B cell (primary cell): ENCODE measurements around the gene ARHGAP32. TPM values are rescaled to one million over a fixed set of nuclear protein-coding genes. Genes with fewer than 3 reads are reported as not detected.
"Not testable (repeated sequence)": the region's sequence is repeated elsewhere in the genome, so short reads cannot be mapped to it uniquely, and the experiment has no call there.

Source experiments
- ATAC-seq: fragments of 200-7000 bp; cut with Tn5 transposase; one replicate; pipeline ENCODE4 v1.10.0; 2021; ENCODE audit warnings: low read depth, mild to moderate bottlenecking, moderate number of reproducible peaks, moderate library complexity
- CTCF ChIA-PET: fragments of 350-600 bp; sonication (Branson Sonifier 250); formaldehyde crosslinking; loops from one replicate; lab custom pipeline; 2021; ENCODE audit warnings: antibody characterized with exemption, inconsistent platforms; lab: Charles Lee
- POLR2A ChIA-PET: fragments of 350-600 bp; sonication (Branson Sonifier 250); formaldehyde crosslinking; loops from one replicate; lab custom pipeline; 2021; ENCODE audit warnings: antibody characterized with exemption; lab: Charles Lee
- DNase-seq: peaks from one replicate; pipeline ENCODE4 v3.0.0; 2013
- H2AFZ ChIP-seq: 2 replicates; pipeline ENCODE4 v1.6.1; 2012; ENCODE audit warnings: mild to moderate bottlenecking, low read depth, low read length; ENCODE audit not compliant: insufficient read depth, poor library complexity, severe bottlenecking
- H3K27ac ChIP-seq, 2 donors: 1 replicate in 1 of 2; 2 replicates in 1 of 2; pipeline ENCODE4 v1.5.1; 2012 to 2013; ENCODE audit warnings: low read length in 2 of 2, mild to moderate bottlenecking in 2 of 2, moderate library complexity in 1 of 2
- H3K27me3 ChIP-seq, 4 experiments: fragments of 200-600 bp in 1 of 4; sonication (generic) in 1 of 4; replicated peaks in 1 of 4; 1 replicate in 2 of 4; 2 replicates in 2 of 4; pipeline versions ENCODE4 v1.6.1 to v1.7.0; 2013 to 2016; ENCODE audit warnings: low read length in 3 of 4, mild to moderate bottlenecking in 2 of 4, mixed read lengths in 1 of 4, moderate library complexity in 1 of 4; ENCODE audit not compliant: insufficient read depth in 4 of 4, control insufficient read depth in 3 of 4; ENCODE audit errors: control extremely low read depth in 1 of 4
- H3K36me3 ChIP-seq, 2 experiments: replicated peaks in 1 of 2; 1 replicate in 1 of 2; 2 replicates in 1 of 2; pipeline versions ENCODE4 v1.6.1 to v1.7.1; 2013; ENCODE audit warnings: low read length in 1 of 2; ENCODE audit not compliant: insufficient read depth in 2 of 2, control insufficient read depth in 1 of 2; ENCODE audit errors: control extremely low read depth in 1 of 2, extremely low read depth in 1 of 2
- H3K4me1 ChIP-seq, 2 donors: fragments of 200-600 bp in 1 of 2; sonication (generic) in 1 of 2; 1 replicate in 1 of 2; 2 replicates in 1 of 2; pipeline versions ENCODE4 v1.5.1 to v1.6.1; 2013 to 2017; ENCODE audit warnings: low read length in 2 of 2; ENCODE audit not compliant: control insufficient read depth in 2 of 2, insufficient read depth in 2 of 2
- H3K4me2 ChIP-seq: replicated peaks from 2 replicates; pipeline ENCODE3; 2012; ENCODE audit warnings: mild to moderate bottlenecking, low read depth, low read length; ENCODE audit not compliant: poor library complexity, severe bottlenecking
- H3K4me3 ChIP-seq, 5 experiments: fragments of 200-600 bp in 1 of 5; sonication (generic) in 1 of 5; 1 replicate in 3 of 5; 2 replicates in 2 of 5; pipeline versions ENCODE4 v1.5.1 to v1.7.0; 2011 to 2016; ENCODE audit warnings: low read length in 4 of 5, mild to moderate bottlenecking in 4 of 5, low read depth in 2 of 5, control low read depth in 1 of 5, moderate library complexity in 1 of 5; ENCODE audit not compliant: insufficient read depth in 1 of 5; ENCODE audit errors: control extremely low read depth in 1 of 5, extremely low read depth in 1 of 5
- H3K79me2 ChIP-seq: fragments of 200-600 bp; sonication (generic); one replicate; pipeline ENCODE4 v1.6.0; 2016; ENCODE audit warnings: low read length; ENCODE audit not compliant: control insufficient read depth, insufficient read depth
- H3K9ac ChIP-seq: fragments of 200-600 bp; sonication (generic); 2 replicates; pipeline ENCODE4 v1.6.1; 2017; ENCODE audit warnings: mild to moderate bottlenecking, low read length, moderate library complexity
- H3K9me3 ChIP-seq, 3 donors: one replicate each; pipeline versions ENCODE4 v1.6.1 to v1.7.1; 2013; ENCODE audit warnings: low read length in 2 of 3; ENCODE audit not compliant: control insufficient read depth in 2 of 3, insufficient read depth in 1 of 3; ENCODE audit errors: control extremely low read depth in 1 of 3
- H4K20me1 ChIP-seq: 2 replicates; pipeline ENCODE4 v1.6.0; 2012; ENCODE audit warnings: mild to moderate bottlenecking, low read length; ENCODE audit not compliant: insufficient read depth, control insufficient read depth, poor library complexity, severe bottlenecking
- H3K27ac Mint-ChIP-seq: one replicate; pipeline ENCODE4 v1.8.0; 2021; ENCODE audit warnings: mixed read lengths
- H3K27me3 Mint-ChIP-seq: one replicate; pipeline ENCODE4 v1.8.0; 2021; ENCODE audit warnings: mixed read lengths
- H3K4me1 Mint-ChIP-seq: one replicate; pipeline ENCODE4 v1.8.0; 2021; ENCODE audit warnings: mixed read lengths
- H3K4me3 Mint-ChIP-seq: one replicate; pipeline ENCODE4 v1.8.0; 2021; ENCODE audit warnings: mixed read lengths
- H3K9me3 Mint-ChIP-seq: one replicate; pipeline ENCODE4 v1.8.0; 2022; ENCODE audit warnings: mixed read lengths; ENCODE audit not compliant: insufficient read depth
- EZH2 ChIP-seq: IDR thresholded peaks from 2 replicates; pipeline ENCODE4 v1.6.1; 2012; ENCODE audit warnings: borderline replicate concordance, low read depth, mild to moderate bottlenecking, moderate library complexity, low read length; ENCODE audit not compliant: insufficient read depth, poor library complexity, severe bottlenecking
- WGBS: methylation state at CpG from one replicate; pipeline ENCODE4 v1.1.5; 2013; ENCODE audit warnings: missing lambda C conversion rate; ENCODE audit not compliant: insufficient coverage; 5-methylcytosine and 5-hydroxymethylcytosine counted together
- intact Hi-C: fragments of 100-400 bp; cut with micrococcal nuclease; formaldehyde crosslinking; loops from one replicate; pipeline ENCODE4 v1.10.0; 2022
- polyA plus RNA-seq: library from polyadenylated mRNA; depleted of rRNA; stranded (reverse); fragments of >200 nt; gene quantifications from 2 replicates; pipeline ENCODE4 v1.2.3, GENCODE V29; 2012
- total RNA-seq, 2 donors: library from RNA; stranded (reverse); fragments of 120-200 nt in 1 of 2; gene quantifications; 1 replicate in 1 of 2; 2 replicates in 1 of 2; pipeline versions ENCODE4 v1.2.3 to v1.2.4, GENCODE V29; 2013 to 2022
- TF ChIP-seq, protein P1 (sequence below): fragments of 200-600 bp; IDR thresholded peaks from one replicate; pipeline ENCODE4 v1.8.0; 2022; ENCODE audit warnings: antibody characterized with exemption, mild to moderate bottlenecking

Gene ARHGAP32
- total and polyA plus RNA-seq, 2 donors (not counting 1 experiment from before 2014, with no cell fraction given): 4.4 to 10.6 TPM

- intact Hi-C loops, H3K4me3 Mint-ChIP-seq: not testable (repeated sequence)
Observed at GRCh38 chr11:129128881-129129620, 63.1 kb downstream of the ARHGAP32 start.

GRCh38 chr11:129119036-129119435, 73.1 kb downstream of the ARHGAP32 start:
- no peak overlapping the region for H3K4me3 Mint-ChIP-seq
- no peaks in the 10 kb centered on the region for H3K4me1 ChIP-seq
- H2AFZ ChIP-seq: no peak overlapping the region
- no peak overlapping the region for H3K27ac Mint-ChIP-seq
- POLR2A ChIA-PET: no interaction called here
- H3K9me3 Mint-ChIP-seq: no peaks in the 10 kb centered on the region
- no peaks in the 10 kb centered on the region for H4K20me1 ChIP-seq
- no peak overlapping the region for H3K9ac ChIP-seq
- CTCF ChIA-PET: interaction anchor here (0.9 to 2.6 kb wide), 9 partner anchors 8 to 576 kb away, joined by 3 to 37 read pairs (median 4); no protein-coding TSS in a partner anchor
- H3K27me3 Mint-ChIP-seq: peaks cover under 1% of the 10 kb centered on the region
- no peaks in the 10 kb centered on the region for H3K9me3 ChIP-seq
- no peak overlapping the region for H3K27ac ChIP-seq
- intact Hi-C loops: loop anchor here (5.0 kb wide), 1 partner anchor 578 kb away; no protein-coding TSS in a partner anchor
- WGBS: no CpG with 5 or more reads among the region's 2 CpGs
- H3K79me2 ChIP-seq: no peaks in the 10 kb centered on the region
- peaks cover 0 to 9% of the 10 kb centered on the region in 2 experiments for H3K36me3 ChIP-seq
- TF ChIP-seq EZH2: no peak
- TF ChIP-seq, protein P1, sequence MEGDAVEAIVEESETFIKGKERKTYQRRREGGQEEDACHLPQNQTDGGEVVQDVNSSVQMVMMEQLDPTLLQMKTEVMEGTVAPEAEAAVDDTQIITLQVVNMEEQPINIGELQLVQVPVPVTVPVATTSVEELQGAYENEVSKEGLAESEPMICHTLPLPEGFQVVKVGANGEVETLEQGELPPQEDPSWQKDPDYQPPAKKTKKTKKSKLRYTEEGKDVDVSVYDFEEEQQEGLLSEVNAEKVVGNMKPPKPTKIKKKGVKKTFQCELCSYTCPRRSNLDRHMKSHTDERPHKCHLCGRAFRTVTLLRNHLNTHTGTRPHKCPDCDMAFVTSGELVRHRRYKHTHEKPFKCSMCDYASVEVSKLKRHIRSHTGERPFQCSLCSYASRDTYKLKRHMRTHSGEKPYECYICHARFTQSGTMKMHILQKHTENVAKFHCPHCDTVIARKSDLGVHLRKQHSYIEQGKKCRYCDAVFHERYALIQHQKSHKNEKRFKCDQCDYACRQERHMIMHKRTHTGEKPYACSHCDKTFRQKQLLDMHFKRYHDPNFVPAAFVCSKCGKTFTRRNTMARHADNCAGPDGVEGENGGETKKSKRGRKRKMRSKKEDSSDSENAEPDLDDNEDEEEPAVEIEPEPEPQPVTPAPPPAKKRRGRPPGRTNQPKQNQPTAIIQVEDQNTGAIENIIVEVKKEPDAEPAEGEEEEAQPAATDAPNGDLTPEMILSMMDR: no peak
- ATAC-seq (no peak), DNase-seq (no peak)
- H3K4me2 ChIP-seq: no peak overlapping the region
- no peaks in the 10 kb centered on the region for H3K4me1 Mint-ChIP-seq
- H3K27me3 ChIP-seq: no peaks in the 10 kb centered on the region
- H3K4me3 ChIP-seq: no peak overlapping the region

More at GRCh38 chr11:129128881-129129620, 63.1 kb downstream of the ARHGAP32 start:
- CTCF ChIA-PET, H3K27ac Mint-ChIP-seq, H3K27me3 ChIP-seq, H4K20me1 ChIP-seq, H3K27ac ChIP-seq, H3K9me3 ChIP-seq, H3K27me3 Mint-ChIP-seq, ATAC-seq, H3K79me2 ChIP-seq, DNase-seq, H3K9me3 Mint-ChIP-seq, H2AFZ ChIP-seq, POLR2A ChIA-PET, H3K4me1 ChIP-seq, H3K36me3 ChIP-seq, H3K9ac ChIP-seq, H3K4me3 ChIP-seq, H3K4me2 ChIP-seq, H3K4me1 Mint-ChIP-seq: not testable (repeated sequence)
- WGBS: 97% methylated on average over 48 of the region's 51 CpGs
